HG02798 (cell line): Measurements from ENCODE around the gene TRIM67.

Source experiments
- ATAC-seq: cut with Tn5 transposase; IDR thresholded peaks from one replicate; pipeline ENCODE4 v1.9.1; 2021; ENCODE audit warnings: mild to moderate bottlenecking; ENCODE audit not compliant: unreplicated experiment, poor library complexity

Gene TRIM67

DNA sequence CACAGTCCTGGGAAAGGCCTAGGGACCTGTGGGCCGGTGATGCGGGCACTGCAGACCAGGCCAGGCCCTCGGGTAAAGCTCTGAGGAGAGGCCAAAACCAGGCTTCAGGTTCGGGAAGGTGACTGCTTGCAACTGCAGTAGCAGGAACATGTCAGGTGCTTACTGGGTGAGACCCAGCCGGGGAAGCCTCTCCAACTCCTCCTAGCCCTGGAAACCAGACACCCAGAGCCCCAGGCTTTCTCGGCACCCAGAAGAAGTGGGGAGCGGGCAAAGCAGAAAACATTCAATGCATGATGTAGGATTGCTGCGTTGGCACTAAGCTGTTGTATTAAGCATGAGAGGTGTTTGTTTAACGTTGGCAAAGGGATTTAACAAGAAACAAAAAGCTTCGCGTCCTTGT, 58.9 kb downstream of the TRIM67 start:
- ATAC-seq: no peak

DNA sequence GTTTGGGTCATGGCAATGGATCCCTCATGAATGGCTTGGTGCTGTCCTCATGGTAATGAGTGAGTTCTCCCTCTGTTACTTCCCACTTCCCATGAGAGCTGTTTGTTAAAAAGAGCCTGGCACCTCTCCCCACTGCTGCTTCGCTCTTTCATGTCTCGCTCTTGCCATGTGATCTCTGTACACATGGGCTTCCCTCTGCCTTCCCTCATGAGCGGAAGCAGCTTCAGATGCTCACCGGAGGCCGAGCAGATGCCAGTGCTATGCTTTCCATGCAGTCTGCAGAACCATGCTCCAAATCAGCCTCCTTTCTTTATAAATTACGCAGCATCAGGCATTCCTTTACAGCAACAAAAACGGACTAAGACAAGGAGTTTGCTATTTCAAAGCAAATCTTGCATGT, 64.3 kb downstream of the TRIM67 start:
- no peak for ATAC-seq

DNA sequence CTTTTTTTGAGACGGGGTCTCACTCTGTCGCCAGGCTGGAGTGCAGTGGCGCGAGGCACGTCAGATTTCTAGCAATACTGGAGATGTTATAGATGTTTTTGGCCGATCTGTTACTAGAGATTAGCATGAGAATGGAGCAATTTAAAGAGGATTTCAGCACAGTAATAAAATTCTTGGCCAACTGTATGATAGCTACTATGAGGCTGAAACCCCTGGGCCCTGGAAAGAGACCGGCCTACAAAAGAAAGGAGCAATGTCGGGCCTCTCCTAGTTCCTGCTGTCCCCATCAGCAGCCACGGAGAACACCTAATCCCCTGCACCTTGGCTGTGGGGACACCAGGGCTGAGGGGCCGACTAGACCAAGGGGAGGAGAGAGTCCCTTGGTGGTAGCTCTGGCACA, 69.7 kb downstream of the TRIM67 start:
- no peak for ATAC-seq

DNA sequence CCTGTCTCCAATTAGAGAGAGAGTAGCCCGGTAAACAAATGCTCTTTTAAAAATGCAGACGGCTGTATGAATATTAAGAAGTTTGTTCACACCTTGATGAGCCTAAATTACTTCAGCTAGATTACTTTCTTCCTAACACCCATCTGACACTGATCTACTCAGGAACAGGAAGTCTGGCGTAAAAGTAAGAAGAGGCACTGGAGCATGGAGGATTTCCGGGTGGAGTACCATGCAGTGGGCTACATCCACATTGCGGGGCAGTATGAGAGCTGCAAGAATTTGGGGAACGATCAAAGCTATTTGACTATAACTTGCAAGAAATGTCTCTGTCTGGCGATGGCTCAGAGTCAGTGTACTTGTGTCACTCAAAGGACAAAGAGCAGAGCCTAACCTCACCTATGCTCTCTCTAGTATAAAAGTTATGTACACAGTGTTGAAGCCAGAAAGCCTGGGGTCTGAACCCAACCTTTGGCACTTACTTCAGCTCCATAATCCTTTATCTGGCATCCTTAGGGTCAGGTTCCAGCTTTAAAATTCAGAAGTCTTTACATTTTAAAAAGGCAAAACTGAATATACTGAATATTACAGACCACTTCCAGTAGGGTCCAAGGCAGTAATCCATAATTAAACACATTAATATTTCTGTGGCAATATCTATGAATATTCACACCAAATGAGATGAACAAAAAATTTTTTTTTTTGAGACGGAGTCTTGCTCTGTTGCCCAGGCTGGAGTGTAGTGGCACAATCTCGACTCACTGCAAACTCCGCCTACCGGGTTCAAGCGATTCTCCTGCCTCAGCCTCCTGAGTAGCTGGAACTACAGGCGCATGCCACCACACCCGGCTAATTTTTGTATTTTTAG, 71.2 kb downstream of the TRIM67 start:
- ATAC-seq: no peak

DNA sequence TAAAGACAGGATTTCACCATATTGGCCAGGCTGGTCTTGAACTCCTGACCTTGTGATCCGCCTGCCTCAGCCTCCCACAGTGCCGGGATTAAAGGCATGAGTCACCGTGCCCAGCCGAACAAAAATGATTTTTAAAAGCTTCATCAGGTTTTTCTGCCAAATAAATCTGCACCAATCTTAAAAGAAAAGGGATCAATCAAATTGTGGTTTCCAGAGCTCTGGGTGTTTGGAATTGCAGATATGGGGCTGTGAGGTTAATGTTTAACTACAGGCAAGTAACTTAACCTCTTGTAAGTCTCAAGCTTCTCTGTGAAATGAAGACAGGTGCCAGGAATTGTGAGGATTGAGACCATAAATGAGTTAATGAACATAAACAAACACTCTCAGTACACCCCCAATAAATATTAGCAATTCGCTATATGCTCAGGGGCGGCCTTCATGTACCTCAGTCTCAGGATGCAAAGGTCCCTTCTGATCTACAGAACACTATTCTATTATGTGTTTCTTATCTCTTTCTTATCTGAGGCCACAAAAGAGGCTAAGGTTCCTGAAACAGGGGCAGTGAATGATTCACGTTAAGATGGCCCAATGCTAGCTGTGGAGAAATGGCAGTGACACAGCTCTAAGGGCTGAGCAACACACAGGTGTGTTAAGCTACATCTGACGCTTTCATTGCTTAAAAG, 72.0 kb downstream of the TRIM67 start:
- ATAC-seq: no peak

DNA sequence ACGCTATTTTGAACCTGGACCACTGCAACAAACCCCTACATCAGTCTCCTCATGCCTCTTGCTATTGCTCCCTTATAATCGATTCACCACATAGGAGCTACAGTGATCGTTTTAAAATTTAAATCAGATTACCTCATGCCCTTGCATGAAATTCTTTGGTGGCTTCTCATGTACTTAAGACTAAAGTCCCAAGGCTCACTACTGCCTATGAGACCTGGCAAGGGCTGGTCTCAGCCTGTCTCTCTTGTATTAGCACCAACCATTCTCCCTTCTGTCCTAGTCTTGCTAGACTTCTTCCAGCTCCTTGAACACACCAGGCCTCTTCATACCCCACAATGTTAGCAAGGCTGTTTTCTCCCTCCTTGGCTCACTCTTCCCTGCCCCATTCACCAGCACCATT, 72.6 kb downstream of the TRIM67 start:
- ATAC-seq: no peak

DNA sequence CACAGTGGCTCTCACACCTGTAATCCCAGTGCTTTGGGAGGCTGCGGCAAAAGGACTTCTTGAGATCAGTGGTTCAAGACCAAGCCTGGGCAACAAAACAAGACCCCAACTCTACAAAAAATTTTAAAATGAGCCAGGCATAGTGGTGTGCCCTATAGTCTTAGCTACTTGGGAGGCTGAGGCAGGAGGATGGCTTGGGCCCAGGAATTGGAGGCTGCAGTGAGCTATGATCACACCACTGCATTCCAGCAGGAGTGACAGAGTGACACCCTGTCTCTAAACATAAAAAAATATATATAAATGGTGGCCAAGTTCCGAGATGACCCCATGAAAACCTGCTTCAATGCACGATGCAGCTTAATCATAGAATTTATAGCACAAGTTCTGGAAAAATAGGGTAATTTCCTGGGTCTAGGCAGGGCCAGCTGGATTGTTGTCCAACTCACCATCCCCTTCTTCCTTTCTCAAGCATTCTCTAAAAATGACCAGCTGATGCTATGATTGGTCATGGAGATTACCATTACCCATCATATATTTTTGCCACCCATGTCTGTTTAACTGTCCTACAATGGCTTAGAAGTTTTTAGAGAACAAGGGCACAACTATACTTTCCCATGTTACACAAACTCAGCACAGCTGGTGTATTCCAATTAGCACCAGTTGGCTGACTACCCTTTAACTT, 73.8 kb downstream of the TRIM67 start:
- ATAC-seq: no peak

DNA sequence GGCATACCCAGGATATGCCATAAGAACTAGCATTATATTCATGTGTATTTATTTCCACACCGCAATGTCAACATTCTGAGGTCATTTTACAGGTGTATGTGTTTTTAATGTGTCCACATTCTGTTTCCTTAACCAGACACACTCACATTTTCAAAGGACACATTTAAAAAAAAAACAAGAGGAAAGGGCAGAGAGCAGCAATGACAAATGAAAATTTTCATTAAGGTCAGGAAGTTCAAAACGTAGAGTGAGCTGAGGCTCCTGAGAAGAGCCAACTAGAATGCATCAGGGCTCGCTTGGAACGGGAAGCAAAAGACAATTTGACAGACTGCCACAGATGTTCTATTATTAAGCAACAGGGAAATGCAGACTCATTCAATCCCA, 74.3 kb downstream of the TRIM67 start:
- no peak for ATAC-seq

DNA sequence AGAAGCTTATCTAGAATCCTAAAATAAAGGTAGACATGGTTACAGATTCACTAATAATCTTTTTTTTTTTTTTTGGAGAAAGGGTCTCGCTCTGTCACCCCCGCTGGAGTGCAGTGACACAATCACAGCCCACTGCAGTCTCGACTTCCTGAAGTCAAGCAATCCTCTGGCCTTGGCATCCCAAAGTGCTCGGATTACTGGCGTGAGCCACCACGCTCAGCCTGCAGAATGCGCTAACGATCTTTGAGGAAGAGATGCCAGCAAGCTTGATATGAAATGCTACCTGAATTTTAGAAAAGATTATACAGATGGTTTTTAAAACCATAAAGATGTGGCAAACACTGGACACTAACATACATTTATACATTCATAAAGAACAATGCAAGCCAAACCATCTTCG, 75.1 kb downstream of the TRIM67 start:
- no peak for ATAC-seq

DNA sequence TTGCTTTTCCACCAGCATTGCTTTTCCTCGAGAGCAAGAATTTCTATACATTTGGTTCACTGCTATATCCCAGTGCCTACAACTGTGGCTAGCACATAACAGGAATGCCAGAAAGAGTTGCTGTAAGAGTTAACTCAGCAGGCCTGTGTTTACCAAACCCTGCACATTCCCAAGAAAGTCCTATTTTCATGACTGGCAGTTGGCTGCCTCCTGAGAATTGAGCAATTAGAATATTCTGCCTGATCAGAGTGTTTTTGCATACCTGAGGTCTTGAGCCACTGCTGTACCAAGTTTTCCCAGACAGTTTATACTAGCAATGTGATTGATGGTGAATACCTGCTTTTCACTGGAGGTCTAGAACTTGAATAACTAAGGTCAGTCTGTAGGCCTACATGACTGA, 76.4 kb downstream of the TRIM67 start:
- ATAC-seq: no peak

DNA sequence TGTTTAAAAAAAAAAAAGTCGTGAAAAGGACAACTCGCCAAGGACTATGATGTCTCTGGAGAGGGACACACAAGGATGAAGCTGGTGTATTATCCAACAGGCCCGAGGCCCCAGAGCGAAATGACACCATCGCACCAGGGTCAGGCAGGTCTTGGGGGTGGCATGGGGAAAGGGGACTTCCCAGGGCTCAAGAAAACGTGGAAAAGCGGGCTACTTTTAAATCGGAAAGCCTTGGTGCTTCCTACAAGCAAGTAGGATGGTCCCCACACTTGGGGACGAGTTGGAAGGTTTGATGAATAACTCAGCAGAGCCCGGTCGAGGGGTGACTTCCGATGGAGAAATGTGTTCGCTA, 78.6 kb downstream of the TRIM67 start:
- no peak for ATAC-seq

DNA sequence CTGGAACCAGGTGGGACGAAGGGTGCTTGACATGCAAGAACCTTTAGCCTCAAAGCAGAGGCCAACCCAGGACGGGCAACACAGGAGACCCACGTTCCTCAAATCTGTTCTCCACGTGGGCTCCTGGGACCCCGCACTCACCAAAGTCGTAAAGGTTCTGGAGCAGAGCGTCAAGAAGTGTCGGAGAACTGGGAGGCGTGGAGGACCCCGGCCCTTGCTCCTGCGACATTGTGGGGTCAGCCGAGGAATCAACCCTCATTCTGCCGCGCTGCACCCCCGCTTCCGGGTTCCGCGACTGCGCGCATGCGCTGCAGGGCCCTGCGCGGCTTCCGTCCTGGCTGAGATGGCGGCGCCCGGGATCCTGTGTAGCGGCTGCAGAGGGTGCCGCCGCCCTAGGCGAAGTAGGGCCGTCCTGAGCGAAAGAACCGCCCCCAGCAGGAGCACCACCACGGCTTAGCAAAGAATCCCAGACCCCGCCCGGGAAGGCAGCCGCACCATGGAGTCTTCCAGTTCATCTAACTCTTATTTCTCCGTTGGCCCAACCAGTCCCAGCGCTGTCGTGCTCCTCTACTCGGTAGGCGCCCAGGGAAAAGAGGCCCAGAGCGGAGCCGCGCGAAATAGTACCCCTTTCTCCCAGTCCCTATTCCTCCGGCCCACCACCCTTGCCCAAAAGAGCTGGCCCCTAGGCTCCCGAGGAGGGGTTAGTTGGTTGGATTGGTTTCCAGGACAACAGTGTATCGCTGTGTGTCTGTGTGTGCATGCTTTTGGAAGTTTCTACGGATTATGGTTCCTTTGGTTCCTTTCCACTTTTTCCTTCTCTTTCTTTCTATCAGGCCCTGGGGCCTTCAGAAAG, 79.3 kb downstream of the TRIM67 start, which contains the start of gene GNPAT:
Gene GNPAT (plus strand): TSS at position 330 of the 853 bp plus-strand sequence. CDS start 167 bp downstream, at position 497.
- peak; percentile 97 for ATAC-seq

DNA sequence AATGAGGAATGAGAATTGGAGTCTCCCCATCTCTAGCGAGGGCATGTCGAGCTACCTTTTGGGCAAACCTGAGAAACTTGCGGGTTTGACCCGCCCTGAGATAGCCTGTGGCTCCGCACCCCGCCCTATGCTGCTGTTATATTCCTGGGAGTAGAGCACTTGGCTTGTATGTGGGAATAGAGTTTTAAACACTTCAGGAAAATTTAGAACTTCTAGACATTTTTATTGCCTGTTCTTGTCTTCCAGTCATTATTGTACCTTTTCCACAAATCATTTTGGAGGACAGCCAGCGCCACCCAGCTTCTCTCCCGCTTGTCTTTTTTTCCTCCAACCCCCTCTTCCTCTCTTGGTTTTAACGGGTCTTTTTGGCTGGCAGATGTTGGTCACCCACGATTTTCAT, 79.9 kb downstream of the TRIM67 start:
- ATAC-seq: no peak

DNA sequence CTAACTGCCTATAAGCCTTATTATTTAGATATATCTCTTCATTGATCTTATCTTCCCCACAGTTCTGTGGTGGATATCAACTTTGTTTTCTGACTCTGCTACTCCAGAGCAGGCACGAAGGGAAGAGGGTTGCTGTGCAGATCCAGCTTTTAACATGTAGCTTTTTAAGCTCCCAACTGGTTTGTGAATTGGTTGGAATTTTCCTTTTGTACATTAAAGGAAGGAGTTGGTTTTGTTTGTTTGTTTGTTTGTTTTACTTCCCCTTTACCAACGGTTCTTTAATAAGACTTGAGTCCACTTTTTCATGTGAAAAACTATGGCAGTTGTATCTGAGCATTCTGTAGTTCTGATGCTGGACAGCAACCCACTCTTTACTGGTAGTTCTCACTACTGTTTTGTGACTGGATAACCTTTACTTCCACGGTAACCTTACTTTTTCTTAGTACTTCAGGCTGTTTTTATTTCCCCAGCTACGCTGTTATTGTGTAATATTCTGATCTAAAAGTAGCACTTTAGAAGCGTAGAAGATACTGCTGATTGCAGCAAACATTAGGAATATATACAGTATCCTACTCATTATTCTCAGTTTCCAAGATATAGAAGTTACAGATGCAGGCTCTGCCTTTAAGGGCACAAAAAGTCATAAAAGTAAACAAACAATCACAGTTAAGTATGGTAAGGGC, 80.8 kb downstream of the TRIM67 start:
- ATAC-seq: no peak

DNA sequence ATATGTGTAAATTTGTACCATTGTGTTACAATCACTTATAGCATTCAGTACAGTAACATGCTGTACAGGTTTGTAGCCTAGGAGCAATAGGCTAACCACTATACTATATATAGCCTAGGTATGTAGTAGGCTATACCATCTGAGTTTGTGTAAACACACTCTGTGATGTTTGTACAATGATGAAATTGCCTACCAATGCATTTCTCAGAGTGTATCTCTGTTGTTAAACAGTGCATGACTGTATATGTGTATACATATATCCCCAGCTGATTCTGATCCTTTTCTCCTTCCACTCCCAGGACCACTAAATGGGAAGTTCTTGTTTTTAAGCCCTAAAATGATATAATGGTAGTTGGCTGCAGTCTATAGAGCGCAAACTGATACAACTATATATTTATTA, 86.9 kb downstream of the TRIM67 start:
- no peak for ATAC-seq

DNA sequence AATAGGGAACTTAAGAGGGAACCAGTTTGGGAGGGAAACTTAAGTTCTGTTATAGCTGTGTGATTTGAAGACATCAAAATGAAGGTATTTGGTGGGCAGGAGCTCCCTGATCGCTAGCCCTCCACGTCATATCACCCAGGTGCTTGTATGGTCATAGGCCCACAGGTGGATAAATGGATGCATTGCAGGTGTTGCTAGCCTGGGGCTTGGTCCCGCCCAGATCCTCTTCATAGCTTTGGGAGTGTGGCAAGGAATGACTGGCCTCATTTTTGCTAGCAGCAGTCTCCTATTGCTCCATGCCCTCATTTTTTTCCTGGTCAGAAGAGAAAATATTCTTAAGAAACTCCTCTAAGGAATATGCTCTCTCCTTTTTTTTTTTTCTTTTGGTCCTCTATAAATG, 90.5 kb downstream of the TRIM67 start:
- ATAC-seq: no peak

DNA sequence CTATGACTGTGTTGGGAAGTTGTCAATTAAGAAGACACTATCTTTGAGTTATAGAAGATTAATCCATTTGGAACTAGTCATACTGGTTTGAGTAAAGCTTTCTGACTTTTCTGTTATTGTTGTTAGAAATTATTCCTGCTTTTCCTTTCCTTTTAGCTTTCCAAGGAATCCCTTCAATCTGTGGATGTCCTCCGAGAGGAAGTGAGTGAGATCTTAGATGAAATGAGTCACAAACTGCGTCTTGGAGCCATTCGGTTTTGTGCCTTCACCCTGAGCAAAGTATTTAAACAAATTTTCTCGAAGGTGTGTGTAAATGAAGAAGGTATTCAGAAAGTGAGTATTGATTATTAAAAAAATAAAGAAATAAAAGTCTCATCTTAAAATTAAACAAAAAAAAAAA, 98.5 kb downstream of the TRIM67 start:
- ATAC-seq: no peak

DNA sequence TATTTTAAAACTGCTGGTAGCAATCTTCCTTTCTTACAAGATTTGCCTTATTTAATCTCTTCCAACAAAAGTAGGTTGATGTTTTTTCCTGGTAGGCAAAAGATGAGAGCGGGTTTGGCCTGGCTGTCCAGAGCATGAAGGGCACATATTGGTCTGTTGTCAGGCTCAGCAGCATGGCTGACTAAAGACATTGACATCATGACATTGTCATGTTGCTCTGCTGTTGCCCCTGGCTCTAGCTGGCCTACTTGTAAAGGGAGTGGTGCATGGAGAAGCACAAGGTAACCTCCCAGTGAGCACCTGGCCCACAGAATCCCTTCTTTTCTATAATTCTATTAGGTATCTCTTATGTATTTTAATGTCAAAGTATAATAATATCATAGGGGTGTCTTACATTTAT, 102.8 kb downstream of the TRIM67 start:
- no peak for ATAC-seq

DNA sequence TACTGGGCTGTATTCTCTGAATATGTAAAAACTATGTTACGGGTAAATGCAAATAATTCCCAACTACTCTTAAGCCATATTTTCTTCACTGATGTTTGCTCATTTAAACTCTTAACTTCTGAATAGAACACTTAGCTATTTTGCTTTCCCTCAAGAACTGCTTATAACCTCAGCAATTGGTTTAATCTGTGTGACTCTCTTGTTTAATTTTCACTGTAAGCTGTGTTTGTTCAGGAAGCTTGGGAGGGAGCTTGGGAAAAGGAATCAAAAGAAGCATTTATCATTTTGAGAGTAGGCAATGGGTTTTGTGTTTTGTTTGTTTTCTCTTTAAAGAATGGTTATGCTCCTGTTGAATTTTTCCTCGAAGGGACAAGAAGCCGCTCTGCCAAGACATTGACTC, 103.5 kb downstream of the TRIM67 start:
- ATAC-seq: no peak

DNA sequence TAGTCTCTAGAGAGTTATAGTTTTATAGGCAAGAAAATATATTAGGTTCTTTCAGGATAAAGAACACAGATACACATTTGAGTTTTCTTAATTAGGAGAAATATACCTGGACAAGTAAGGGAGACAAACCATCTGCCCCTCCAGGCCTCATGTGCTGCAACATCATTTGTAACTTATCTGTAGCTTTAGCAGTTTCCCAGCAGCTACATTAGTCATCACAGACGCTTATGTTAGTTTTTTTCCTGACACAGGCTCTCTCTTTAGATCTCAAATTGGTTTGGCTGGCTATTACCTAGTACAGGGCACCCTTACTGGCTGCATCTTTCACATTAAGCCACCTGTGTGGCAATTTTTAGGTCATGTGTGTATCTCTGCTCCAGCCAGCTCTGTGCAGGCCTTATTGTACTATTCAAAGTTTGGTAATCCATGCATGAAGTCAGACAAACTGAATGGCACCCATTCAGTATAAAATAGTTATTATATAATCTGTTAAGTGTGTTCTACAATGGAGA, 105.0 kb downstream of the TRIM67 start:
- no peak for ATAC-seq
